Cardiac fibroblast (primary cell): Measurements from ENCODE around the gene PRR27.

Experiments used
- DNase-seq, 2 donors: peaks; one replicate each; pipeline versions ENCODE4 v3.0.0 to v3.0.0-alpha.2; 2010; ENCODE audit warnings: low read depth in 2 of 2
- H3K4me3 ChIP-seq, 2 donors: replicated peaks in 1 of 2; 1 replicate in 1 of 2; 2 replicates in 1 of 2; pipeline ENCODE4 v1.5.1; 2011; ENCODE audit warnings: low read depth in 2 of 2, low read length in 2 of 2, mild to moderate bottlenecking in 2 of 2, moderate library complexity in 1 of 2
- CTCF ChIP-seq: IDR thresholded peaks from one replicate; pipeline ENCODE4 v1.5.1; 2011; ENCODE audit warnings: low read depth, mild to moderate bottlenecking, low read length, inconsistent platforms

The PRR27 gene

GRCh38 chr4:70151271-70151670 lies 2.8 kb upstream of the PRR27 start:
- TF ChIP-seq CTCF = no peak
- DNase-seq = no peak
- no peak overlapping the region for H3K4me3 ChIP-seq

- no peak for DNase-seq
- TF ChIP-seq CTCF = no peak
- H3K4me3 ChIP-seq = no peak overlapping the region
These were observed 1.9 kb upstream of the PRR27 start for GRCh38 chr4:70152088-70152487.

DNA sequence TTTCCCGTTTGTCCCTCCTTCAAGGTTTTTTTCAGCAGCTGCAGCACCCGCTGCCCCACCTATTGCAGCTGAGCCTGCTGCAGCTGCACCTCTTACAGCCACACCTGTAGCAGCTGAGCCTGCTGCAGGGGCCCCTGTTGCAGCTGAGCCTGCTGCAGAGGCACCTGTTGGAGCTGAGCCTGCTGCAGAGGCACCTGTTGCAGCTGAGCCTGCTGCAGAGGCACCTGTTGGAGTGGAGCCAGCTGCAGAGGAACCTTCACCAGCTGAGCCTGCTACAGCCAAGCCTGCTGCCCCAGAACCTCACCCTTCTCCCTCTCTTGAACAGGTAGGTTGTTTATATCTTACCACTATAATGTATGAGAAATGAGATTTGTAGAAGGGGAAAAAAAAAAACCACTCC lies 4.5 kb downstream of the PRR27 start:
- no peak for DNase-seq
- TF ChIP-seq CTCF = no peak
- H3K4me3 ChIP-seq = no peak overlapping the region

DNA sequence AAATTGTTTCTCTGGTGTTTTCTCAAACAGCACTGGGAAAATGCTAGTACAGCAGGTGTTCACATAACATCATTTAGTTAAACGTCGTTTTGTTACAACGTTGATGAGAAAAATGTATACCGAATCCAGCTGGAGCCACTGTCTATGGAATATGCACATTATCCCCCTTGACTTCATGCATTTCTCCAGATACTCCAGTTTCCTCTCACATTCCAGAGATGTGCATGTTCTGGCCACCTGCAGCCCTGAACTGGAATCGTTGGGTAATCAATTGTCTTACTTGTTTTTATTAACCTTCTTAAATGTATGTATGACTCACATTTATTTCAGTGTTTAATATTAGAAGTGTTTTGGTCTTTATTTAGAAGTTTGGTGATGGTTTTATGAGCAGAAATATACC lies 23.1 kb downstream of the PRR27 start:
- no peak overlapping the region for H3K4me3 ChIP-seq
- DNase-seq = no peak
- no peak for TF ChIP-seq CTCF

DNA sequence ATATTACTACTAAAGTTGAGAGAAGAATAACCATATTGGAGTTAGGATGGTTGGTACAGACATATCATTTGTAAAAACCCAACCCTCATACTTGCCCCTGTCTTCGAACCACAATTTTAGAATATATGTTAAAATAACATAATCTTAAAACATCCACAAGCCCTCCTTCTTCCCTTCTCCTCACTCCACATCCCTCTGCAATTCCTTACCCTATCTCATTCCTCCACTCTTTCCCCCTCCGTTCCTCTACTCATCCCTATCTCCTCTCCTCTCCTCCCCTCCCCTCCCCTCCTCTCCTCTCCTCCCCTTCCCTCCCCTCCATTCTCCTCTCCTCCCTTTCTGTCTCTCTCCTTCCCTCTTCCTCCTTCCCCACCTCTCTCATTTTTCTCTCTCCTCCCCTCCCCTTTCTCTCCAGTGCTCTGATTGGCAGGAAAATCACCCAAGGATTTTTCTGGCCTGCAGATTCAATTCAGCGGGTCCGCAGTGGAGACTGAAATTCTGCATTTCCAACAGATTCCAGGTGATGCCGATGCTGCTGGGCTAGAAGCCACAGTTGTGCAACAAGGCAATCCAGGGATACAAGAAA lies 24.1 kb downstream of the PRR27 start:
- no peak overlapping the region for H3K4me3 ChIP-seq
- no peak for TF ChIP-seq CTCF
- no peak for DNase-seq

GRCh38 chr4:70179811-70180210 lies 25.8 kb downstream of the PRR27 start:
- no peak for TF ChIP-seq CTCF
- no peak overlapping the region for H3K4me3 ChIP-seq
- DNase-seq = no peak

DNA sequence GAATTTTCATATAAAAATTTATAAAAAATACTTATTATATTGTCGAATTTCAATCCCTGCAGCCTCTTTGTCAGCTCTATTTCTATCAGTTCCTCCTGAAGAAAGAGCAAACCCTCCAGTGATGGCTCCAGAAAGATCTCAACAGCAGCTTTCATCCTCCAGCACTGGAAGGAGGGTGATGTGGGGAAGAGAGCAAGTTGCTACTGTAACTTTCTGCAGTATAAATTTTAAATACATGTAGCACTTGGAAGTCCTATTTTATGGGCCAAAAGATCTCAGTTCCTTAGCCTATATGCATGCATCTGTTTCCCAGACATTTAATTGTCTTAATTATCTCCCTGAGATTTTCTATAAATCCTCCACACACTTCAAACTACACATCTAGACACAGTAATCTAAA lies 27.8 kb downstream of the PRR27 start:
- DNase-seq = no peak
- no peak overlapping the region for H3K4me3 ChIP-seq
- TF ChIP-seq CTCF = no peak
